Neural cell (in vitro differentiated cells): Measurements from ENCODE around the gene LBH. TPM values are rescaled to one million over a fixed set of nuclear protein-coding genes. Genes with fewer than 3 reads are reported as not detected.

Source experiments
- H2AFZ ChIP-seq: fragments of 200-600, 300-800 bp; sonication (generic), shearing (Covaris generic); 2 replicates; pipeline ENCODE4 v1.6.0; 2014; ENCODE audit warnings: low read depth, mild to moderate bottlenecking, antibody characterized with exemption, low read length, moderate library complexity
- H3F3A ChIP-seq: fragments of 200-600 bp; shearing (Covaris generic); 2 replicates; pipeline ENCODE4 v1.6.1; 2016; ENCODE audit warnings: mild to moderate bottlenecking, moderate library complexity, mixed read lengths, antibody characterized with exemption, low read length; ENCODE audit not compliant: insufficient read depth, poor library complexity, severe bottlenecking
- H3K27ac ChIP-seq: fragments of 200-600, 300-800 bp; sonication (generic), shearing (Covaris generic); 2 replicates; pipeline ENCODE4 v1.5.1; 2014; ENCODE audit warnings: mild to moderate bottlenecking, low read length, moderate library complexity
- H3K27me3 ChIP-seq: fragments of 300-800, 200-600 bp; sonication (generic), shearing (Covaris generic); 2 replicates; pipeline ENCODE4 v1.6.0; 2014; ENCODE audit warnings: mild to moderate bottlenecking, low read depth, low read length, moderate library complexity; ENCODE audit not compliant: insufficient read depth
- H3K36me3 ChIP-seq: fragments of 300-800, 200-600 bp; sonication (generic), shearing (Covaris generic); 2 replicates; pipeline ENCODE4 v1.5.1; 2014; ENCODE audit warnings: mild to moderate bottlenecking, antibody characterized with exemption, low read length, moderate library complexity; ENCODE audit not compliant: insufficient read depth
- H3K4me2 ChIP-seq: fragments of 300-800, 200-600 bp; sonication (generic), shearing (Covaris generic); 2 replicates; pipeline ENCODE4 v1.6.0; 2014; ENCODE audit warnings: mild to moderate bottlenecking, low read length
- H3K4me3 ChIP-seq: fragments of 300-800, 200-600 bp; sonication (generic), shearing (Covaris generic); 2 replicates; pipeline ENCODE4 v1.5.1; 2014; ENCODE audit warnings: mild to moderate bottlenecking, low read length, moderate library complexity
- H3K79me2 ChIP-seq: fragments of 200-600 bp; shearing (Covaris generic); replicated peaks from 2 replicates; pipeline ENCODE4 v1.6.0; 2014; ENCODE audit warnings: mild to moderate bottlenecking, low read length, moderate library complexity; ENCODE audit not compliant: insufficient read depth
- H3K9ac ChIP-seq: fragments of 300-800, 200-600 bp; sonication (generic), shearing (Covaris generic); 2 replicates; pipeline ENCODE4 v1.6.1; 2016; ENCODE audit warnings: mild to moderate bottlenecking, low read length, mixed read lengths
- H3K9me2 ChIP-seq: fragments of 200-600 bp; shearing (Covaris generic); 2 replicates; pipeline ENCODE4 v1.6.1; 2016; ENCODE audit warnings: mild to moderate bottlenecking, low read length, mixed read lengths; ENCODE audit not compliant: insufficient read depth
- H3K9me3 ChIP-seq: fragments of 200-600, 300-800 bp; sonication (generic), shearing (Covaris generic); 2 replicates; pipeline ENCODE4 v1.6.1; 2016; ENCODE audit warnings: mild to moderate bottlenecking, mixed run types, low read length, moderate library complexity, mixed read lengths
- H4K20me1 ChIP-seq: fragments of 200-600 bp; shearing (Covaris generic); 2 replicates; pipeline ENCODE4 v1.6.1; 2016; ENCODE audit warnings: mild to moderate bottlenecking, mixed run types; ENCODE audit not compliant: insufficient read depth
- EP300 ChIP-seq: fragments of 450-650 bp; conservative IDR thresholded peaks from 2 replicates; pipeline ENCODE4 v1.6.1; 2014; ENCODE audit warnings: antibody characterized with exemption, mild to moderate bottlenecking, moderate library complexity; ENCODE audit not compliant: poor library complexity, severe bottlenecking
- EZH2 ChIP-seq: fragments of 200-600, 300-800 bp; shearing (Covaris generic), sonication (generic); IDR thresholded peaks from 2 replicates; pipeline ENCODE4 v1.6.1; 2014; ENCODE audit warnings: antibody characterized with exemption, low read length, borderline replicate concordance, mild to moderate bottlenecking; ENCODE audit not compliant: insufficient read depth, poor library complexity, severe bottlenecking
- MXI1 ChIP-seq: fragments of 450-650 bp; conservative IDR thresholded peaks from 2 replicates; pipeline ENCODE4 v1.6.1; 2014; ENCODE audit warnings: antibody characterized with exemption, mild to moderate bottlenecking; ENCODE audit not compliant: poor library complexity, severe bottlenecking
- POLR2AphosphoS5 ChIP-seq: IDR thresholded peaks from 2 replicates; pipeline ENCODE4 v1.6.1; 2012
- RAD21 ChIP-seq: fragments of 450-650 bp; conservative IDR thresholded peaks from 2 replicates; pipeline ENCODE4 v1.6.1; 2014; ENCODE audit warnings: antibody characterized with exemption, mild to moderate bottlenecking, moderate library complexity
- SMC3 ChIP-seq: fragments of 450-650 bp; conservative IDR thresholded peaks from 2 replicates; pipeline ENCODE4 v1.6.1; 2014; ENCODE audit warnings: antibody characterized with exemption, mild to moderate bottlenecking, moderate library complexity; ENCODE audit not compliant: poor library complexity
- TAF1 ChIP-seq: IDR thresholded peaks from 2 replicates; pipeline ENCODE4 v1.6.1; 2012; ENCODE audit warnings: low read depth
- polyA plus RNA-seq: library from polyadenylated mRNA; depleted of rRNA; stranded (reverse); fragments of >200 nt; gene quantifications from 2 replicates; pipeline ENCODE4 v1.2.3, GENCODE V29; 2014
- TF ChIP-seq, protein P1 (sequence below): fragments of 450-650 bp; IDR thresholded peaks from 2 replicates; pipeline ENCODE4 v1.5.1; 2014; ENCODE audit warnings: antibody characterized with exemption, mild to moderate bottlenecking, moderate library complexity; ENCODE audit not compliant: poor library complexity, severe bottlenecking
- TF ChIP-seq, protein P2 (sequence below): IDR thresholded peaks from 2 replicates; pipeline ENCODE4 v1.6.1; 2012; ENCODE audit warnings: borderline replicate concordance

Gene LBH
- polyA plus RNA-seq, 1 donor from 2014 or later: 345 TPM

DNA sequence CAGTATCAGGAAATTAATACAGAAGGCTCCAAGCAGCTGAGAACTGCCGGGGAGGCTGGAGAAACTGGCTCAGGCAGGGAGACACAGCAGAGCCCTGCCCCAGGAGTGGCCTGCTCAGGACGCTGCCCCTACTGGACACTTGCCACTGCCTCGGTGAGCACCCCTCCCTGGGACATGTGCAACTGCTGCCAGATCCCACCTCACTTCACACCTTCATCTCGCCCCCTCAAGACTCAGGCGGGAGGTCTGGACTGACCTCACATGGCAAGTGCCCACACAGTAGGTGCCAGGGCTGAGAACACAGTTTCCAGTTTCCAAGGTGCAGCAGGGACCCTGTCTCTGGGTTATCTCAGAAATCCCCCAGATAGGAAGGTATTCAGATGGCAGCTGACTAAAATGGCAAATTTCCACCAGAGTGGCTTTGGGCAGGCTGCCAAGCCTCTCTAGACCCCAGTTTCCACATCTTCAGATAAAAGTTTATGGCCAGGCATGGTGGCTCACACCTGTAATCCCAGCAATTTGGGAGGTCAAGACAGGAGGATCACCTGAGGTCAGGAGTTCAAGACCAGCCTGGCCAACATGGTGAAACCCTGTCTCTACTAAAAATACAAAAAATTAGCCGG lies 33.7 kb upstream of the LBH start:
- Histone ChIP-seq H3K9me2 (no peaks in the 10 kb centered on the region), H3K9me3 (no peaks in the 10 kb centered on the region), H2AFZ (no peak overlapping the region), H3K9ac (no peak overlapping the region), H3K27me3 (no peaks in the 10 kb centered on the region), H3K27ac (no peak overlapping the region), H3F3A (no peaks in the 10 kb centered on the region), H3K4me2 (no peak overlapping the region), H4K20me1 (no peaks in the 10 kb centered on the region), H3K79me2 (no peaks in the 10 kb centered on the region), H3K36me3 (no peaks in the 10 kb centered on the region), H3K4me3 (no peak overlapping the region)
- TF ChIP-seq MXI1 (no peak), EP300 (no peak), RAD21 (no peak), EZH2 (no peak), SMC3 (no peak), POLR2AphosphoS5 (no peak), TAF1 (no peak)
- TF ChIP-seq, protein P1, sequence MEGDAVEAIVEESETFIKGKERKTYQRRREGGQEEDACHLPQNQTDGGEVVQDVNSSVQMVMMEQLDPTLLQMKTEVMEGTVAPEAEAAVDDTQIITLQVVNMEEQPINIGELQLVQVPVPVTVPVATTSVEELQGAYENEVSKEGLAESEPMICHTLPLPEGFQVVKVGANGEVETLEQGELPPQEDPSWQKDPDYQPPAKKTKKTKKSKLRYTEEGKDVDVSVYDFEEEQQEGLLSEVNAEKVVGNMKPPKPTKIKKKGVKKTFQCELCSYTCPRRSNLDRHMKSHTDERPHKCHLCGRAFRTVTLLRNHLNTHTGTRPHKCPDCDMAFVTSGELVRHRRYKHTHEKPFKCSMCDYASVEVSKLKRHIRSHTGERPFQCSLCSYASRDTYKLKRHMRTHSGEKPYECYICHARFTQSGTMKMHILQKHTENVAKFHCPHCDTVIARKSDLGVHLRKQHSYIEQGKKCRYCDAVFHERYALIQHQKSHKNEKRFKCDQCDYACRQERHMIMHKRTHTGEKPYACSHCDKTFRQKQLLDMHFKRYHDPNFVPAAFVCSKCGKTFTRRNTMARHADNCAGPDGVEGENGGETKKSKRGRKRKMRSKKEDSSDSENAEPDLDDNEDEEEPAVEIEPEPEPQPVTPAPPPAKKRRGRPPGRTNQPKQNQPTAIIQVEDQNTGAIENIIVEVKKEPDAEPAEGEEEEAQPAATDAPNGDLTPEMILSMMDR: no peak
- TF ChIP-seq, protein P2, sequence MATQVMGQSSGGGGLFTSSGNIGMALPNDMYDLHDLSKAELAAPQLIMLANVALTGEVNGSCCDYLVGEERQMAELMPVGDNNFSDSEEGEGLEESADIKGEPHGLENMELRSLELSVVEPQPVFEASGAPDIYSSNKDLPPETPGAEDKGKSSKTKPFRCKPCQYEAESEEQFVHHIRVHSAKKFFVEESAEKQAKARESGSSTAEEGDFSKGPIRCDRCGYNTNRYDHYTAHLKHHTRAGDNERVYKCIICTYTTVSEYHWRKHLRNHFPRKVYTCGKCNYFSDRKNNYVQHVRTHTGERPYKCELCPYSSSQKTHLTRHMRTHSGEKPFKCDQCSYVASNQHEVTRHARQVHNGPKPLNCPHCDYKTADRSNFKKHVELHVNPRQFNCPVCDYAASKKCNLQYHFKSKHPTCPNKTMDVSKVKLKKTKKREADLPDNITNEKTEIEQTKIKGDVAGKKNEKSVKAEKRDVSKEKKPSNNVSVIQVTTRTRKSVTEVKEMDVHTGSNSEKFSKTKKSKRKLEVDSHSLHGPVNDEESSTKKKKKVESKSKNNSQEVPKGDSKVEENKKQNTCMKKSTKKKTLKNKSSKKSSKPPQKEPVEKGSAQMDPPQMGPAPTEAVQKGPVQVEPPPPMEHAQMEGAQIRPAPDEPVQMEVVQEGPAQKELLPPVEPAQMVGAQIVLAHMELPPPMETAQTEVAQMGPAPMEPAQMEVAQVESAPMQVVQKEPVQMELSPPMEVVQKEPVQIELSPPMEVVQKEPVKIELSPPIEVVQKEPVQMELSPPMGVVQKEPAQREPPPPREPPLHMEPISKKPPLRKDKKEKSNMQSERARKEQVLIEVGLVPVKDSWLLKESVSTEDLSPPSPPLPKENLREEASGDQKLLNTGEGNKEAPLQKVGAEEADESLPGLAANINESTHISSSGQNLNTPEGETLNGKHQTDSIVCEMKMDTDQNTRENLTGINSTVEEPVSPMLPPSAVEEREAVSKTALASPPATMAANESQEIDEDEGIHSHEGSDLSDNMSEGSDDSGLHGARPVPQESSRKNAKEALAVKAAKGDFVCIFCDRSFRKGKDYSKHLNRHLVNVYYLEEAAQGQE: no peak

DNA sequence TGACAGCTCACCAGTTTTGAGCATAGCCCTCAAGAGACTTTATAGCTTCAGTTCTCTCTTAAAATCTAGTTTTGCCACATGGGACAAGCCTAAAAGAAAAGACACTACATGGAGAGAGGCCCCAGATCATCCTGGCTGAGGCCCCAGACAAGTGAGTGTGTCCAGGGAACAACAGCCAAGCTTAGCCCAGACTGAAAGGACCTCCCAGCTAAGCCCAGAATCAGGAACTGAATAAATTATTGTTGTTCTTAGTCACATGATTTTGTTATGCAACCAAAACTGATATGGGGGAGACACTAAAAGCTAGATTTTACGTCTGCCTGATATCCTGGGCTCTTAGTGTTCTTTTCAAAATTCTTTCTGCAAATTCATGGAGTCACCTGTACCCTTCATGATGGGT lies 29.3 kb upstream of the LBH start:
- H3K27ac ChIP-seq: no peak overlapping the region
- H3K4me3 ChIP-seq: no peak overlapping the region
- H3K79me2 ChIP-seq: no peaks in the 10 kb centered on the region
- no peaks in the 10 kb centered on the region for H3F3A ChIP-seq
- H3K9me3 ChIP-seq: no peaks in the 10 kb centered on the region
- no peaks in the 10 kb centered on the region for H3K27me3 ChIP-seq
- H3K9me2 ChIP-seq: no peaks in the 10 kb centered on the region
- no peak overlapping the region for H3K4me2 ChIP-seq
- H2AFZ ChIP-seq: no peak overlapping the region
- no peaks in the 10 kb centered on the region for H3K36me3 ChIP-seq
- no peaks in the 10 kb centered on the region for H4K20me1 ChIP-seq
- TF ChIP-seq EZH2: no peak
- TF ChIP-seq TAF1: no peak
- TF ChIP-seq EP300: no peak
- TF ChIP-seq RAD21: no peak
- TF ChIP-seq MXI1: no peak
- TF ChIP-seq, protein P1: no peak
- no peak for TF ChIP-seq POLR2AphosphoS5
- TF ChIP-seq, protein P2: no peak
- TF ChIP-seq SMC3: no peak
- no peak overlapping the region for H3K9ac ChIP-seq
